Cardiac muscle cell (in vitro differentiated cells and primary cell): ENCODE results near the gene USP22. TPM values are rescaled to one million over a fixed set of nuclear protein-coding genes. Genes with fewer than 3 reads are reported as not detected.

Experiments
- DNase-seq, 2 donors: peaks; one replicate each; pipeline versions ENCODE4 v3.0.0 to v3.0.0-alpha.2; 2010 to 2017; ENCODE audit warnings: low read depth in 1 of 2, low spot score in 1 of 2
- H3K27ac ChIP-seq: fragments of 200-600 bp; sonication (generic); 2 replicates; pipeline ENCODE4 v1.5.1; 2016
- H3K27me3 ChIP-seq: fragments of 200-600 bp; sonication (generic); 2 replicates; pipeline ENCODE4 v1.6.0; 2016; ENCODE audit warnings: control low read depth
- H3K36me3 ChIP-seq: fragments of 200-600 bp; sonication (generic); 2 replicates; pipeline ENCODE4 v1.5.1; 2016; ENCODE audit warnings: control low read depth
- H3K4me1 ChIP-seq: fragments of 200-600 bp; sonication (generic); 2 replicates; pipeline ENCODE4 v1.8.1; 2017; ENCODE audit warnings: low read depth, mild to moderate bottlenecking, mixed run types
- H3K4me3 ChIP-seq: fragments of 200-600 bp; sonication (generic); 2 replicates; pipeline ENCODE4 v1.5.1; 2016; ENCODE audit warnings: mild to moderate bottlenecking
- H3K9me3 ChIP-seq: fragments of 200-600 bp; sonication (generic); 2 replicates; pipeline ENCODE4 v1.5.1; 2017; ENCODE audit warnings: low read depth, mild to moderate bottlenecking, control low read depth
- CTCF ChIP-seq: IDR thresholded peaks from 2 replicates; pipeline ENCODE4 v1.5.1; 2012; ENCODE audit warnings: low read depth, mild to moderate bottlenecking, low read length
- polyA plus RNA-seq: library from polyadenylated mRNA; unstranded; fragments of >200 nt; fragmentation: Nextera tagmentation; extraction: Ambion mirVana; gene quantifications from 2 replicates; pipeline ENCODE4 v1.2.1, GENCODE V29; 2016
- total RNA-seq: library from RNA; depleted of rRNA; stranded (reverse); fragments of >200 nt; gene quantifications from 2 replicates; pipeline ENCODE4 v1.2.3, GENCODE V29; 2016

The USP22 gene
- total and polyA plus RNA-seq, 2 experiments from 2014 or later: 153 to 280 TPM

- H3K4me1 ChIP-seq: peaks cover 18% of the 10 kb centered on the region
- TF ChIP-seq CTCF: peak; percentile 85
- no peaks in the 10 kb centered on the region for H3K36me3 ChIP-seq
- no peaks in the 10 kb centered on the region for H3K27me3 ChIP-seq
- H3K4me3 ChIP-seq: peak overlapping the region; percentile 50
- DNase-seq: peak; percentile 99 to 100
- peak overlapping the region; percentile 93 for H3K27ac ChIP-seq
- no peaks in the 10 kb centered on the region for H3K9me3 ChIP-seq
Observed at GRCh38 chr17:21043296-21044232, 753 bp upstream of the USP22 start.

- Histone ChIP-seq H3K27me3 (no peaks in the 10 kb centered on the region), H3K4me1 (peaks cover 25% of the 10 kb centered on the region), H3K4me3 (peak overlapping the region; percentile 64), H3K36me3 (no peaks in the 10 kb centered on the region), H3K9me3 (no peaks in the 10 kb centered on the region), H3K27ac (peak overlapping the region; percentile 100)
- TF ChIP-seq CTCF: no peak
- DNase-seq: peak; percentile 75 to 87
Observed at GRCh38 chr17:21041741-21042457, 912 bp downstream of the USP22 start.

GRCh38 chr17:21039839-21040575, 2.8 kb downstream of the USP22 start:
- peak; percentile 59 to 76 for DNase-seq
- peak; percentile 53 for TF ChIP-seq CTCF
- H3K27me3 ChIP-seq: no peaks in the 10 kb centered on the region
- peak overlapping the region; percentile 64 for H3K4me3 ChIP-seq
- H3K9me3 ChIP-seq: no peaks in the 10 kb centered on the region
- peaks cover 38% of the 10 kb centered on the region for H3K4me1 ChIP-seq
- no peaks in the 10 kb centered on the region for H3K36me3 ChIP-seq
- H3K27ac ChIP-seq: no peak overlapping the region

- H3K4me3 ChIP-seq: no peak overlapping the region
- TF ChIP-seq CTCF: no peak
- H3K36me3 ChIP-seq: no peaks in the 10 kb centered on the region
- no peak overlapping the region for H3K27ac ChIP-seq
- no peak for DNase-seq
- peaks cover 51% of the 10 kb centered on the region for H3K4me1 ChIP-seq
- no peaks in the 10 kb centered on the region for H3K27me3 ChIP-seq
- no peaks in the 10 kb centered on the region for H3K9me3 ChIP-seq
Observed at GRCh38 chr17:21037117-21037803, 5.6 kb downstream of the USP22 start.

- no peaks in the 10 kb centered on the region for H3K27me3 ChIP-seq
- H3K27ac ChIP-seq: no peak overlapping the region
- H3K36me3 ChIP-seq: no peaks in the 10 kb centered on the region
- peak in 1 of 2 donors; percentile 35 for DNase-seq
- no peaks in the 10 kb centered on the region for H3K9me3 ChIP-seq
- H3K4me3 ChIP-seq: no peak overlapping the region
- peaks cover 59% of the 10 kb centered on the region for H3K4me1 ChIP-seq
- no peak for TF ChIP-seq CTCF
Observed at GRCh38 chr17:21036361-21036881, 6.4 kb downstream of the USP22 start.
